ENCODE results near the gene WNK1.

WNK1 gene

DNA sequence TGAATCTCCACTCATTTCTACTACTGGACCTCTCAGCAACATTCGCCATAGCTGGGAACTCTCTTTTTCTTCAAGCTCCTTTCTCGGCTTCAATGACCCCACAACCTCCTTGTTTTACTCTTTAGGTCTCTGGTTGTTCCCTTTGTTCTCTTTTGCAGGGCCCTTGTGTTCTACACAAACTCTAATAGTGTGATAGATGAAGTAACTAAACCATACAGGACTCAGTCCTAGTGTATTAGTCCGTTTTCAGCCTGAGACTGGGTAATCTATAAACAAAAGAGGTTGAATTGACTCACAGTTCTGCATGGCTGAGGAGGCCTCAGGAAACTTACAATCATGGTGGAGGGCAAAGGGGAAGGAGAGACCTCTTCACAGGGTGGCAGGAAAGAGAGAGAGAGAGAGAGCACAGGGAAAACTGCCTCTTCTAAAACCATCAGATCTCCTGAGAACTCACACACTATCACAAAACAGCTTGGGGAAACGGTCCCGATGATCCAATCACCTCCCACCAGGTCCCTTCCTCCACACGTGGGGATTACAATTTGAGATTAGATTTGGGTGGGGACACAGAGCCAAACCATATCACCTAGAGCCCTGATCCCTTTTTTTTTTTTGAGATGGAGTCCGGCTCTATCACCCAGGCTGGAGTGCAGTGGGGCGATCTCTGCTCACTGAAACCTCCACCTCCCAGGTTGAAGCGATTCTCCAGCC, 32.0 kb upstream of the WNK1 start:
- H3K4me2 ChIP-seq (ENCODE audit: insufficient read depth, low read length, poor library complexity, severe bottlenecking) = no peak overlapping the region
- H3K9ac ChIP-seq (ENCODE audit: low read depth, low read length, poor library complexity) = no peak overlapping the region
- no peak for DNase-seq (ENCODE audit: low spot score)
- no peak overlapping the region for H3K14ac ChIP-seq (ENCODE audit: low read length)
- H3K18ac ChIP-seq (ENCODE audit: low read length) = no peak overlapping the region
- peaks cover 0 to 5% of the 10 kb centered on the region in 2 donors for H3K9me3 ChIP-seq (replicated peaks in 1 of 2; ENCODE audit: control insufficient read depth in 2 of 2, insufficient read depth in 1 of 2, low read depth in 1 of 2, low read length in 2 of 2)
- no peak overlapping the region for H3K27ac ChIP-seq (replicated peaks; ENCODE audit: low read length)
- H3K27me3 ChIP-seq (ENCODE audit: control insufficient read depth in 3 of 3, insufficient read depth in 3 of 3, low read depth in 1 of 3, low read length in 3 of 3) = peaks cover 0 to 3% (median 0%) of the 10 kb centered on the region in 3 experiments
- H2BK5ac ChIP-seq (ENCODE audit: low read length) = no peak overlapping the region
- H3K36me3 ChIP-seq (replicated peaks in 1 of 2; ENCODE audit: control insufficient read depth in 2 of 2, insufficient read depth in 2 of 2, low read length in 2 of 2) = no peaks in the 10 kb centered on the region
- H3K4ac ChIP-seq (ENCODE audit: low read length) = no peak overlapping the region
- H3K79me1 ChIP-seq (ENCODE audit: low read depth, low read length) = no peaks in the 10 kb centered on the region
- H2AK5ac ChIP-seq (ENCODE audit: low read depth, low read length) = no peak overlapping the region
- H4K91ac ChIP-seq (ENCODE audit: low read depth, low read length, poor library complexity) = no peak overlapping the region
- H2BK120ac ChIP-seq (ENCODE audit: low read depth, low read length) = no peak overlapping the region
- H2BK12ac ChIP-seq (ENCODE audit: low read length) = no peak overlapping the region
- no peak overlapping the region for H4K8ac ChIP-seq (ENCODE audit: low read depth, low read length)
- no peak overlapping the region for H3K23ac ChIP-seq (ENCODE audit: low read depth, low read length, poor library complexity)
- no CpG with 5 or more reads among the region's 9 CpGs for WGBS, 2 donors (ENCODE audit: extremely low coverage in 2 of 2, insufficient read length in 2 of 2, insufficient replicate concordance in 1 of 2)
- no peak overlapping the region for H2BK15ac ChIP-seq (ENCODE audit: low read length)
- no peak overlapping the region for H2AFZ ChIP-seq (ENCODE audit: low read length)
- H3K4me1 ChIP-seq (ENCODE audit: control insufficient read depth in 2 of 2, insufficient read depth in 1 of 2, low read depth in 1 of 2, low read length in 2 of 2) = peaks cover 2 to 5% of the 10 kb centered on the region in 2 donors
- no peak overlapping the region for H3K4me3 ChIP-seq (ENCODE audit: low read length in 2 of 2)

DNA sequence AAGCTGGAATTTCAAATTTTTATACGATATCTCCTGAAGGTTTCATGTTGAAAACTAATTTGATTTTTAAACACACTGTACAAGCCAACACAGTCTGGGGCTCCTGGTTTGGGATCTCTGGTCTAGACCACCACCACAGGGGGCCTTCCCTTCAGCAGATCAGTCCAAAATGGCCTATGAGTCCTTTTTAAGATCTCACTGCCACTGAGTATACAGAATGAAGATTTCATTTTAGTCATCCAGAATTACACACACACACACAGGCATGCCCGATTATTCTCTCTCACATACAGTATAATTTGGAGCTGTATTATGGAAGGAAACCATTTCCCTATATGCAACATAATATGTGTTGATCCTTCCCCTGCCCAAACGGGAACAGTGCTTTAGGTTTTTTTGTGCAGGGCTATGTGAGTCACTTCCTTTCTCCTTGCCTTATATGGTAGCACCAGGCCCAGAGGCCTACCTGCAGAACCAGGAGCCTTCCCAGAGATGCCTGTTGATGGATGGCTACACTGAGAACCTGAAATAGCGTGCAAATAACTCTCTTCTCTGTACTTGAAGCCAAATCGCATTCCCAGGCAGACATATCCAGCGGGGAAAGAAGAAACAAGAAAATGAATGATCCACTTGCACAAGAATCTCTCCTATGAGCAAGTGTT, 28.1 kb upstream of the WNK1 start:
- no peak overlapping the region for H3K4me3 ChIP-seq (ENCODE audit: low read length in 2 of 2)
- H3K14ac ChIP-seq (ENCODE audit: low read length) = no peak overlapping the region
- H3K4me2 ChIP-seq (ENCODE audit: insufficient read depth, low read length, poor library complexity, severe bottlenecking) = no peak overlapping the region
- no peak overlapping the region for H3K23ac ChIP-seq (ENCODE audit: low read depth, low read length, poor library complexity)
- no CpG with 5 or more reads among the region's 6 CpGs for WGBS, 2 donors (ENCODE audit: extremely low coverage in 2 of 2, insufficient read length in 2 of 2, insufficient replicate concordance in 1 of 2)
- H2AK5ac ChIP-seq (ENCODE audit: low read depth, low read length) = no peak overlapping the region
- no peak overlapping the region for H4K91ac ChIP-seq (ENCODE audit: low read depth, low read length, poor library complexity)
- H3K79me1 ChIP-seq (ENCODE audit: low read depth, low read length) = no peaks in the 10 kb centered on the region
- H3K27me3 ChIP-seq (ENCODE audit: control insufficient read depth in 3 of 3, insufficient read depth in 3 of 3, low read depth in 1 of 3, low read length in 3 of 3) = peaks cover 0 to 6% (median 0%) of the 10 kb centered on the region in 3 experiments
- no peak overlapping the region for H4K8ac ChIP-seq (ENCODE audit: low read depth, low read length)
- no peak overlapping the region for H3K4ac ChIP-seq (ENCODE audit: low read length)
- DNase-seq (ENCODE audit: low spot score) = no peak
- H3K9me3 ChIP-seq (replicated peaks in 1 of 2; ENCODE audit: control insufficient read depth in 2 of 2, insufficient read depth in 1 of 2, low read depth in 1 of 2, low read length in 2 of 2) = peaks cover 0 to 5% of the 10 kb centered on the region in 2 donors
- H3K4me1 ChIP-seq (ENCODE audit: control insufficient read depth in 2 of 2, insufficient read depth in 1 of 2, low read depth in 1 of 2, low read length in 2 of 2) = peaks cover 2 to 5% of the 10 kb centered on the region in 2 donors
- H2BK12ac ChIP-seq (ENCODE audit: low read length) = no peak overlapping the region
- no peaks in the 10 kb centered on the region for H3K36me3 ChIP-seq (replicated peaks in 1 of 2; ENCODE audit: control insufficient read depth in 2 of 2, insufficient read depth in 2 of 2, low read length in 2 of 2)
- H3K9ac ChIP-seq (ENCODE audit: low read depth, low read length, poor library complexity) = no peak overlapping the region
- H2BK15ac ChIP-seq (ENCODE audit: low read length) = no peak overlapping the region
- H3K18ac ChIP-seq (ENCODE audit: low read length) = no peak overlapping the region
- H3K27ac ChIP-seq (replicated peaks; ENCODE audit: low read length) = no peak overlapping the region
- peak overlapping the region; percentile 41 for H2AFZ ChIP-seq (ENCODE audit: low read length)
- H2BK120ac ChIP-seq (ENCODE audit: low read depth, low read length) = no peak overlapping the region
- H2BK5ac ChIP-seq (ENCODE audit: low read length) = no peak overlapping the region

DNA sequence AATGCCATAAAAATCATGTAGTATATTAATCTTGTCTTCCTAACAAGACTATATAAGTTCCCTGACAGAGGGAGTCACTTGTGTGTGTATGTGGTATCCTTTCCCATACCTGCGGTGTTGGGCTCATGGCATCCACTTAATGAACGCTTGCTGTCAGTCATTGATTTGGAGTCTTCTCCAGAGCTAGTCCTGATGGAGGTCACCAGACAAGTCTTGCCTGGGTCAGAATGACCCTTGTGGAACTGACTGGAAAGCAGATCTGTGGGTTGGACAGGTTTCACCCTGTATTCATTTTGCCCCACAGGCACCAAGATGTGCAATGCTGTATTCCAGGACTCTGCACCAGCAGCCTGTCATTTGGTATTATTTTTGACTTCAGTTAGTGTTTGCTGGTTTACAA, 27.3 kb upstream of the WNK1 start:
- no peak overlapping the region for H3K27ac ChIP-seq (replicated peaks; ENCODE audit: low read length)
- H3K27me3 ChIP-seq (ENCODE audit: control insufficient read depth in 3 of 3, insufficient read depth in 3 of 3, low read depth in 1 of 3, low read length in 3 of 3) = peaks cover 0 to 6% (median 0%) of the 10 kb centered on the region in 3 experiments
- no peak overlapping the region for H3K14ac ChIP-seq (ENCODE audit: low read length)
- WGBS, 2 donors (ENCODE audit: extremely low coverage in 2 of 2, insufficient read length in 2 of 2, insufficient replicate concordance in 1 of 2) = no CpG with 5 or more reads among the region's 2 CpGs
- no peak overlapping the region for H2BK12ac ChIP-seq (ENCODE audit: low read length)
- no peak for DNase-seq (ENCODE audit: low spot score)
- H3K4me2 ChIP-seq (ENCODE audit: insufficient read depth, low read length, poor library complexity, severe bottlenecking) = no peak overlapping the region
- no peak overlapping the region for H3K4me3 ChIP-seq (ENCODE audit: low read length in 2 of 2)
- no peak overlapping the region for H3K23ac ChIP-seq (ENCODE audit: low read depth, low read length, poor library complexity)
- H3K9me3 ChIP-seq (replicated peaks in 1 of 2; ENCODE audit: control insufficient read depth in 2 of 2, insufficient read depth in 1 of 2, low read depth in 1 of 2, low read length in 2 of 2) = peaks cover 0 to 5% of the 10 kb centered on the region in 2 donors
- H2AFZ ChIP-seq (ENCODE audit: low read length) = no peak overlapping the region
- no peak overlapping the region for H3K18ac ChIP-seq (ENCODE audit: low read length)
- H3K4ac ChIP-seq (ENCODE audit: low read length) = no peak overlapping the region
- H2BK5ac ChIP-seq (ENCODE audit: low read length) = no peak overlapping the region
- H2BK15ac ChIP-seq (ENCODE audit: low read length) = no peak overlapping the region
- H4K8ac ChIP-seq (ENCODE audit: low read depth, low read length) = no peak overlapping the region
- H4K91ac ChIP-seq (ENCODE audit: low read depth, low read length, poor library complexity) = no peak overlapping the region
- H3K79me1 ChIP-seq (ENCODE audit: low read depth, low read length) = no peaks in the 10 kb centered on the region
- no peak overlapping the region for H3K9ac ChIP-seq (ENCODE audit: low read depth, low read length, poor library complexity)
- no peak overlapping the region for H2AK5ac ChIP-seq (ENCODE audit: low read depth, low read length)
- no peak overlapping the region for H2BK120ac ChIP-seq (ENCODE audit: low read depth, low read length)
- H3K36me3 ChIP-seq (replicated peaks in 1 of 2; ENCODE audit: control insufficient read depth in 2 of 2, insufficient read depth in 2 of 2, low read length in 2 of 2) = no peaks in the 10 kb centered on the region
- H3K4me1 ChIP-seq (ENCODE audit: control insufficient read depth in 2 of 2, insufficient read depth in 1 of 2, low read depth in 1 of 2, low read length in 2 of 2) = peaks cover 2 to 5% of the 10 kb centered on the region in 2 donors

DNA sequence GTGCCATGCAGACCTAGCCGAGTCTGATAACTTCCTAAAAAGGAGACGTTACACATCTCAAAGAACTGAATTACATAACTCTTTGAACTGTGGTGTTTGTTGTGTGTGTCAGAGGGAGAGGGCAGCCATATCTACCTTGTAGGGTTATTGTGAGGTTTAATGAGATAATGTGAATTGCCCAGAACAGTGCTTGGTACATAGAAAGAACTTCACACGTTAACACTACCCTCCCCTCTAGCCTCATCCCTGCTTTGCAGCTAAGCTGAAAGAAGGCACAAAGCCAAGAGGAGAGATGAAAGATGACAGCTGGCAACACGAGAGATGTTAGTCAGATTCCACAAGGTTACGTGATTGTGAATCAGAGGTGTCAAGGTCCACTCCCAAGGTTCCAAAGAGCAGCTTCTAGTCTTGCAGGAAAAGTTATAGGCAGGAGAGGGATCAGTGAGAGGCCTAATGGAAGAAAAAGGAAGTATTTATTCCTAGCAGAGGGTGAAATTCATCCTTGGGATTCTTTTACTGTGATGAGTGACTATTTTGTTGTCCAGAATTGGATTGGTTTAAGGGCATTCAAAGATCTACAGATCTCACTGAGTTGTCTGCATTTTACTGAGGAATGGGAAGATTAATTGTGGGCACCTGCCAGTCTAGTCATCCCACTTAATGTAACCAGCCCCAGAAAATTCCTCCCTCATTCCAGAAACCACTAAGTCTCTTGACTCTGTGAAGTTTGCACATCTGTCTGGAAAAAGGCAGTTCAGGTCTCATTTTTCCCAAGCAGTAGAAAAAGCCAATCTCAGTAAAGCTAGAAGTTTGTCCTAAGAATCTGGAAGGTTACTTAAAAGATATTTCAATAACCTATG, 25.9 kb upstream of the WNK1 start:
- no peak overlapping the region for H4K91ac ChIP-seq (ENCODE audit: low read depth, low read length, poor library complexity)
- H2BK120ac ChIP-seq (ENCODE audit: low read depth, low read length) = no peak overlapping the region
- no peak overlapping the region for H2BK5ac ChIP-seq (ENCODE audit: low read length)
- H3K4me1 ChIP-seq (ENCODE audit: control insufficient read depth in 2 of 2, insufficient read depth in 1 of 2, low read depth in 1 of 2, low read length in 2 of 2) = peaks cover 2 to 5% of the 10 kb centered on the region in 2 donors
- H3K4me3 ChIP-seq (ENCODE audit: low read length in 2 of 2) = no peak overlapping the region
- H3K23ac ChIP-seq (ENCODE audit: low read depth, low read length, poor library complexity) = no peak overlapping the region
- no CpG with 5 or more reads among the region's 5 CpGs for WGBS, 2 donors (ENCODE audit: extremely low coverage in 2 of 2, insufficient read length in 2 of 2, insufficient replicate concordance in 1 of 2)
- H2AFZ ChIP-seq (ENCODE audit: low read length) = no peak overlapping the region
- H3K79me1 ChIP-seq (ENCODE audit: low read depth, low read length) = no peaks in the 10 kb centered on the region
- no peak overlapping the region for H2BK12ac ChIP-seq (ENCODE audit: low read length)
- no peak for DNase-seq (ENCODE audit: low spot score)
- H3K18ac ChIP-seq (ENCODE audit: low read length) = no peak overlapping the region
- no peak overlapping the region for H4K8ac ChIP-seq (ENCODE audit: low read depth, low read length)
- no peak overlapping the region for H3K9ac ChIP-seq (ENCODE audit: low read depth, low read length, poor library complexity)
- H3K14ac ChIP-seq (ENCODE audit: low read length) = no peak overlapping the region
- H2BK15ac ChIP-seq (ENCODE audit: low read length) = no peak overlapping the region
- no peak overlapping the region for H2AK5ac ChIP-seq (ENCODE audit: low read depth, low read length)
- no peak overlapping the region for H3K4me2 ChIP-seq (ENCODE audit: insufficient read depth, low read length, poor library complexity, severe bottlenecking)
- H3K9me3 ChIP-seq (replicated peaks in 1 of 2; ENCODE audit: control insufficient read depth in 2 of 2, insufficient read depth in 1 of 2, low read depth in 1 of 2, low read length in 2 of 2) = no peaks in the 10 kb centered on the region
- H3K27ac ChIP-seq (replicated peaks; ENCODE audit: low read length) = no peak overlapping the region
- no peaks in the 10 kb centered on the region for H3K36me3 ChIP-seq (replicated peaks in 1 of 2; ENCODE audit: control insufficient read depth in 2 of 2, insufficient read depth in 2 of 2, low read length in 2 of 2)
- H3K27me3 ChIP-seq (ENCODE audit: control insufficient read depth in 3 of 3, insufficient read depth in 3 of 3, low read depth in 1 of 3, low read length in 3 of 3) = peaks cover 0 to 6% (median 0%) of the 10 kb centered on the region in 3 experiments
- H3K4ac ChIP-seq (ENCODE audit: low read length) = no peak overlapping the region
